ENCODE measurements around the gene GIPR. TPM values are rescaled to one million over a fixed set of nuclear protein-coding genes. Genes with fewer than 3 reads are reported as not detected.

GIPR gene
- total and polyA plus RNA-seq, 2 donors (not counting 1 experiment from before 2014, with no cell fraction given): 0.25 TPM; not detected in 1

- Histone ChIP-seq H4K20me1 (ENCODE audit: control insufficient read depth, extremely low read depth, insufficient read depth, low read length) (no peaks in the 10 kb centered on the region), H3K9me3 (ENCODE audit: control insufficient read depth, insufficient read depth, low read depth, low read length) (no peaks in the 10 kb centered on the region), H3K4me1 (ENCODE audit: control insufficient read depth, extremely low read depth, insufficient read depth, low read length) (no peaks in the 10 kb centered on the region), H3K79me2 (ENCODE audit: control insufficient read depth, insufficient read depth, low read length) (no peaks in the 10 kb centered on the region), H3K27ac (ENCODE audit: insufficient read depth, low read length) (no peak overlapping the region), H3K36me3 (ENCODE audit: control insufficient read depth, insufficient read depth, low read length) (no peaks in the 10 kb centered on the region), H2AFZ (ENCODE audit: low read length) (no peak overlapping the region), H3K4me3 (replicated peaks in 1 of 4; ENCODE audit: control extremely low read depth in 1 of 4, insufficient read depth in 1 of 4, low read depth in 3 of 4, low read length in 4 of 4) (no peak overlapping the region), H3K4me2 (ENCODE audit: extremely low read depth, insufficient read depth, low read length) (no peak overlapping the region), H3K27me3 (ENCODE audit: control insufficient read depth, insufficient read depth, low read length) (no peaks in the 10 kb centered on the region), H3K9ac (ENCODE audit: insufficient read depth, low read length) (no peak overlapping the region)
- no peak for DNase-seq (ENCODE audit: low read depth in 2 of 2)
- no peak for TF ChIP-seq CTCF (conservative IDR thresholded peaks at IDR 0.05 in 1 of 2, IDR thresholded peaks at IDR 0.05 in 1 of 2; ENCODE audit: low read depth in 1 of 2, low read length in 2 of 2)
- no peak for TF ChIP-seq EZH2 (IDR thresholded peaks at IDR 0.05; ENCODE audit: low read length, missing control alignments)
Measured at GRCh38 chr19:45653634-45654033, 14.4 kb upstream of the GIPR start.

GRCh38 chr19:45655073-45655472 lies 12.9 kb upstream of the GIPR start:
- Histone ChIP-seq H3K9me3 (ENCODE audit: control insufficient read depth, insufficient read depth, low read depth, low read length) (no peaks in the 10 kb centered on the region), H3K4me3 (replicated peaks in 1 of 4; ENCODE audit: control extremely low read depth in 1 of 4, insufficient read depth in 1 of 4, low read depth in 3 of 4, low read length in 4 of 4) (no peak overlapping the region), H3K27me3 (ENCODE audit: control insufficient read depth, insufficient read depth, low read length) (no peaks in the 10 kb centered on the region), H3K4me2 (ENCODE audit: extremely low read depth, insufficient read depth, low read length) (no peak overlapping the region), H3K4me1 (ENCODE audit: control insufficient read depth, extremely low read depth, insufficient read depth, low read length) (no peaks in the 10 kb centered on the region), H3K27ac (ENCODE audit: insufficient read depth, low read length) (no peak overlapping the region), H2AFZ (ENCODE audit: low read length) (no peak overlapping the region), H3K9ac (ENCODE audit: insufficient read depth, low read length) (no peak overlapping the region), H4K20me1 (ENCODE audit: control insufficient read depth, extremely low read depth, insufficient read depth, low read length) (no peaks in the 10 kb centered on the region), H3K79me2 (ENCODE audit: control insufficient read depth, insufficient read depth, low read length) (no peaks in the 10 kb centered on the region), H3K36me3 (ENCODE audit: control insufficient read depth, insufficient read depth, low read length) (no peaks in the 10 kb centered on the region)
- no peak for DNase-seq (ENCODE audit: low read depth in 2 of 2)
- no peak for TF ChIP-seq EZH2 (IDR thresholded peaks at IDR 0.05; ENCODE audit: low read length, missing control alignments)
- TF ChIP-seq CTCF (conservative IDR thresholded peaks at IDR 0.05 in 1 of 2, IDR thresholded peaks at IDR 0.05 in 1 of 2; ENCODE audit: low read depth in 1 of 2, low read length in 2 of 2): no peak

- H3K9ac ChIP-seq (ENCODE audit: insufficient read depth, low read length): no peak overlapping the region
- no peaks in the 10 kb centered on the region for H3K79me2 ChIP-seq (ENCODE audit: control insufficient read depth, insufficient read depth, low read length)
- no peaks in the 10 kb centered on the region for H3K4me1 ChIP-seq (ENCODE audit: control insufficient read depth, extremely low read depth, insufficient read depth, low read length)
- no peaks in the 10 kb centered on the region for H3K36me3 ChIP-seq (ENCODE audit: control insufficient read depth, insufficient read depth, low read length)
- no peak overlapping the region for H3K4me3 ChIP-seq (replicated peaks in 1 of 4; ENCODE audit: control extremely low read depth in 1 of 4, insufficient read depth in 1 of 4, low read depth in 3 of 4, low read length in 4 of 4)
- H3K27ac ChIP-seq (ENCODE audit: insufficient read depth, low read length): no peak overlapping the region
- DNase-seq (ENCODE audit: low read depth in 2 of 2): no peak
- H3K27me3 ChIP-seq (ENCODE audit: control insufficient read depth, insufficient read depth, low read length): no peaks in the 10 kb centered on the region
- no peaks in the 10 kb centered on the region for H3K9me3 ChIP-seq (ENCODE audit: control insufficient read depth, insufficient read depth, low read depth, low read length)
- H2AFZ ChIP-seq (ENCODE audit: low read length): no peak overlapping the region
- H3K4me2 ChIP-seq (ENCODE audit: extremely low read depth, insufficient read depth, low read length): no peak overlapping the region
- no peak for TF ChIP-seq EZH2 (IDR thresholded peaks at IDR 0.05; ENCODE audit: low read length, missing control alignments)
- TF ChIP-seq CTCF (conservative IDR thresholded peaks at IDR 0.05 in 1 of 2, IDR thresholded peaks at IDR 0.05 in 1 of 2; ENCODE audit: low read depth in 1 of 2, low read length in 2 of 2): no peak
- H4K20me1 ChIP-seq (ENCODE audit: control insufficient read depth, extremely low read depth, insufficient read depth, low read length): no peaks in the 10 kb centered on the region
Measured at GRCh38 chr19:45657520-45658167, 10.4 kb upstream of the GIPR start.
